ENCODE data around the gene GPR32.

- TF ChIP-seq POLR2A (IDR thresholded peaks at IDR 0.05): no peak
- TF ChIP-seq CTCF (IDR thresholded peaks at IDR 0.05): no peak
Measured at GRCh38 chr19:50736338-50736737, 33.9 kb upstream of the GPR32 start.

Data from body of pancreas (tissue), 4 donors.